Kidney epithelial cell (primary cell): ENCODE data around the gene CXCL3. TPM values are rescaled to one million over a fixed set of nuclear protein-coding genes. Genes with fewer than 3 reads are reported as not detected.

Source experiments
- DNase-seq: peaks from one replicate; pipeline ENCODE4 v3.0.0-alpha.2; 2010; ENCODE audit warnings: low read depth
- H3K27me3 ChIP-seq: 2 replicates; pipeline ENCODE4 v1.6.0; 2011; ENCODE audit warnings: low read length; ENCODE audit not compliant: control insufficient read depth, insufficient read depth
- H3K36me3 ChIP-seq: 2 replicates; pipeline ENCODE4 v1.5.1; 2011; ENCODE audit warnings: low read length; ENCODE audit not compliant: control insufficient read depth, insufficient read depth
- H3K4me3 ChIP-seq: 2 replicates; pipeline ENCODE4 v1.5.1; 2011; ENCODE audit warnings: low read depth, mild to moderate bottlenecking, control low read depth, low read length
- CTCF ChIP-seq: IDR thresholded peaks from 2 replicates; pipeline ENCODE4 v1.5.1; 2011; ENCODE audit warnings: mild to moderate bottlenecking, moderate library complexity, low read length, control low read depth, inconsistent platforms; ENCODE audit not compliant: insufficient read depth, poor library complexity, severe bottlenecking
- total RNA-seq: library from RNA; depleted of rRNA; stranded (reverse); fragments of >200 nt; gene quantifications from 2 replicates; pipeline ENCODE4 v1.2.3, GENCODE V29; 2015

The CXCL3 gene
- total RNA-seq, 1 donor from 2014 or later, result 5.3 TPM

DNA sequence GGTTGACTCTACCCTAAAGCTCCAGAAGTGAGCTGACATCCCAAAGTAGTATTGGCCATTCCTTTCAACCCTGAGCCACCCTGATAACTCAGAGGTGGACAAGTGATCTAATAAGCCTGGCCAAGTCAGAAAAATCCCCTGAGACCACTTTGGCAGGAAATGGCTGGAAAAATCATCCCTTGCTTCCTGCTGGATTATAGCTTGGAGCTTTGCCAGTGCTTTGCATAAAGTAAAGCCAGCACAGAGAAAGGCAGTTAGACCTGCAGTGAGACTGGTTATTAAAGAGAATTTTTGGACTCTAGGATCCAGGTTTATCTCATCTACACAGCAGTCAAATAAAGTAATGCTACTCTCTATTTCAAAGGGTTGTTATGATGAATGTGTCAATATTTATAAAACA, 6.4 kb downstream of the CXCL3 start:
- no peak for TF ChIP-seq CTCF
- no peaks in the 10 kb centered on the region for H3K27me3 ChIP-seq
- H3K36me3 ChIP-seq, result no peaks in the 10 kb centered on the region
- no peak for DNase-seq
- no peak overlapping the region for H3K4me3 ChIP-seq

DNA sequence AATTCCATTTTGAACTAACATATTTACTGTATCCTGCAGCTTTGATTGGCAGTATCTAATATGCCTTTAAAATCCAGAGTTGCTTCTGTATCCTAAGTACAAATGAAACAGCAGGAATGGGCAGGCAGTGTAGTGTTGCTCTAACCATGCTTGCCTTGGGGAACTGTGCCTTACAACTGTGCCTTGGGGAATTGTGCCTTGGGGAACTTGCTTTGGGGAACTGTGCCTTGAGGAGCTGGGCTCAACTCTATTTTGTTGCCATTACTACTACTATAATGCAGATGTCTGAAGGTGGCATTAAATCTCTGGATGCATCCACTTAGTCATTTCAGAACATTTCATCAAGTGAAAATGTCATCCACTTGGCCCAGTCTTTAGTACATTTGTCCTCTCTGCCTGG, 6.9 kb downstream of the CXCL3 start:
- TF ChIP-seq CTCF, result no peak
- DNase-seq, result no peak
- no peak overlapping the region for H3K4me3 ChIP-seq
- no peaks in the 10 kb centered on the region for H3K36me3 ChIP-seq
- no peaks in the 10 kb centered on the region for H3K27me3 ChIP-seq

- DNase-seq, result no peak
- no peak for TF ChIP-seq CTCF
- no peaks in the 10 kb centered on the region for H3K36me3 ChIP-seq
- no peak overlapping the region for H3K4me3 ChIP-seq
- no peaks in the 10 kb centered on the region for H3K27me3 ChIP-seq
Measured at GRCh38 chr4:74030285-74030684, 8.2 kb downstream of the CXCL3 start.

- Histone ChIP-seq H3K27me3 (no peaks in the 10 kb centered on the region), H3K4me3 (no peak overlapping the region), H3K36me3 (no peaks in the 10 kb centered on the region)
- no peak for TF ChIP-seq CTCF
- no peak for DNase-seq
Measured at GRCh38 chr4:74028504-74028903, 10.0 kb downstream of the CXCL3 start.

- Histone ChIP-seq H3K36me3 (no peaks in the 10 kb centered on the region), H3K4me3 (no peak overlapping the region), H3K27me3 (no peaks in the 10 kb centered on the region)
- TF ChIP-seq CTCF, result no peak
- DNase-seq, result no peak
Measured at GRCh38 chr4:74023709-74024108, 14.8 kb downstream of the CXCL3 start.

DNA sequence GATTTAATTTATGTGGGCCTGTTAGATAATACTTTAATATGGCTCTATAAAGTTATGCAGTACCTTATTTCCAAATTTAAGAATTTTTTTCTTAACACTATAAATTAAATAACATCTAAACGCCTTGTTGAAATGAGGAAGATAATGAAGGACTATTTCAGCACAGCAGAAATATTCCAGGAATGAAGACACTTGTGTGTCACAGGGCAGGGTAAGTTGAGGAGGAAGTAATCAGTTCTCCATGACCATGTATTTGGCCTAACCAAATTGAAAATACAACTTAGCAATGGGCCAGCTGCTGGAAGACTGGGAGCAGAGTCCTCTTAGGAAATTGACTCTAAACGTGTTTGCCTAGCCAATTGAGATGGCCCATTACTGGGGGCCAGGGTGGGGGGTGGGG, 16.9 kb downstream of the CXCL3 start:
- no peak for TF ChIP-seq CTCF
- DNase-seq, result no peak
- Histone ChIP-seq H3K27me3 (no peaks in the 10 kb centered on the region), H3K4me3 (no peak overlapping the region), H3K36me3 (no peaks in the 10 kb centered on the region)
